Ishikawa (cell line): ENCODE data around the gene ULBP2.

ENCODE experiments used
- EP300 ChIP-seq: IDR thresholded peaks from 2 replicates; pipeline ENCODE4 v1.6.1; 2012; ENCODE audit warnings: borderline replicate concordance
- NFIC ChIP-seq: IDR thresholded peaks from 2 replicates; pipeline ENCODE4 v1.6.1; 2012
- RAD21 ChIP-seq: IDR thresholded peaks from 2 replicates; pipeline ENCODE4 v1.6.1; 2012; ENCODE audit warnings: low read depth
- ZBTB7A ChIP-seq: IDR thresholded peaks from 2 replicates; pipeline ENCODE4 v1.6.1; 2012; ENCODE audit warnings: low read depth
- TF ChIP-seq, protein P1 (sequence below): IDR thresholded peaks from 2 replicates; pipeline ENCODE4 v1.6.1; 2012; ENCODE audit warnings: low read depth, mild to moderate bottlenecking

DNA sequence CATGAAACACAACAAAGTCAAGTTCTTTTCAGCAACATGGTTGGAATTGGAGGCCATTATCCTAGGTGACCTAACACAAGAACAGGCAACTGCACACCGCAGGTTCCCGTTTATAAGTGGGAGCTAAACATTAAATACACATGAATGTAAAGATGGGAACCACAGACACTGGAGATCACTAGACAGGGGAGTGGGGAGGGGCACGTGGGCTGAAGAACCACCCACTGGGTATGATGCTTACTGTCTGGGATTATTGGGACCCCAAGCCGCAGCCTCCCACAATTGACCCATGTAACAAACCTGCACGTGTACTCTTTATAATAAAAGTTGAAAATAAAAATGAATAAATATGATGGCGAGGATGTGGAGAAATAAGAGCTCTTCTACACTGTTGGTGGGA lies 10.3 kb upstream of the ULBP2 start:
- TF ChIP-seq RAD21 (no peak), ZBTB7A (no peak), EP300 (no peak), NFIC (no peak)
- TF ChIP-seq, protein P1, sequence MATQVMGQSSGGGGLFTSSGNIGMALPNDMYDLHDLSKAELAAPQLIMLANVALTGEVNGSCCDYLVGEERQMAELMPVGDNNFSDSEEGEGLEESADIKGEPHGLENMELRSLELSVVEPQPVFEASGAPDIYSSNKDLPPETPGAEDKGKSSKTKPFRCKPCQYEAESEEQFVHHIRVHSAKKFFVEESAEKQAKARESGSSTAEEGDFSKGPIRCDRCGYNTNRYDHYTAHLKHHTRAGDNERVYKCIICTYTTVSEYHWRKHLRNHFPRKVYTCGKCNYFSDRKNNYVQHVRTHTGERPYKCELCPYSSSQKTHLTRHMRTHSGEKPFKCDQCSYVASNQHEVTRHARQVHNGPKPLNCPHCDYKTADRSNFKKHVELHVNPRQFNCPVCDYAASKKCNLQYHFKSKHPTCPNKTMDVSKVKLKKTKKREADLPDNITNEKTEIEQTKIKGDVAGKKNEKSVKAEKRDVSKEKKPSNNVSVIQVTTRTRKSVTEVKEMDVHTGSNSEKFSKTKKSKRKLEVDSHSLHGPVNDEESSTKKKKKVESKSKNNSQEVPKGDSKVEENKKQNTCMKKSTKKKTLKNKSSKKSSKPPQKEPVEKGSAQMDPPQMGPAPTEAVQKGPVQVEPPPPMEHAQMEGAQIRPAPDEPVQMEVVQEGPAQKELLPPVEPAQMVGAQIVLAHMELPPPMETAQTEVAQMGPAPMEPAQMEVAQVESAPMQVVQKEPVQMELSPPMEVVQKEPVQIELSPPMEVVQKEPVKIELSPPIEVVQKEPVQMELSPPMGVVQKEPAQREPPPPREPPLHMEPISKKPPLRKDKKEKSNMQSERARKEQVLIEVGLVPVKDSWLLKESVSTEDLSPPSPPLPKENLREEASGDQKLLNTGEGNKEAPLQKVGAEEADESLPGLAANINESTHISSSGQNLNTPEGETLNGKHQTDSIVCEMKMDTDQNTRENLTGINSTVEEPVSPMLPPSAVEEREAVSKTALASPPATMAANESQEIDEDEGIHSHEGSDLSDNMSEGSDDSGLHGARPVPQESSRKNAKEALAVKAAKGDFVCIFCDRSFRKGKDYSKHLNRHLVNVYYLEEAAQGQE: no peak
